Measurements from ENCODE around the gene TGM2. TPM values are rescaled to one million over a fixed set of nuclear protein-coding genes. Genes with fewer than 3 reads are reported as not detected.

TGM2 gene
- polyA plus RNA-seq, 2 of the 4 experiments (the other 2 are of a cell fraction): 173 to 441 TPM

GRCh38 chr20:38173237-38174156 is 8.4 kb upstream of the TGM2 start:
- CTCF ChIA-PET: interaction anchor here (0.6 to 32.6 kb wide), 30 partner anchors 8 to 608 kb away, joined by 3 to 818 read pairs (median 3); partner anchors contain the start of gene TGM2
- Histone ChIP-seq H3K4me3 (no peak overlapping the region), H3K9me3 (no peaks in the 10 kb centered on the region), H3K27ac (peak overlapping the region; percentile 91 to 93), H3K4me1 (peaks cover 58% of the 10 kb centered on the region), H3K4me2 (peak overlapping the region; percentile 70)
- 33% methylated on average over 12 of the region's 14 CpGs for WGBS (ENCODE audit: missing lambda C conversion rate)
- ATAC-seq: peak; percentile 85 to 93
- FAIRE-seq: peak; percentile 84
- DNase-seq (ENCODE audit: low read depth in 1 of 2, low spot score in 1 of 2): peak; percentile 92 to 95
- POLR2A ChIA-PET: interaction anchor here (1.0 to 1.8 kb wide), 4 partner anchors 17 to 48 kb away, joined by 3 to 13 read pairs (median 8); no protein-coding TSS in a partner anchor
- TF ChIP-seq JUN (IDR thresholded peaks at IDR 0.05) (peak; percentile 77 to 81; a peak in 4 of 5 replicates), HES2 (IDR thresholded peaks at IDR 0.05) (no peak), NFE2L2 (conservative IDR thresholded peaks at IDR 0.05; ENCODE audit: low read length) (0 out of 2 replicates have a peak, but pooled peaks have one; percentile 7), CHD4 (IDR thresholded peaks at IDR 0.05; ENCODE audit: borderline replicate concordance) (no peak), CEBPB (IDR thresholded peaks at IDR 0.05) (no peak), SREBF2 (IDR thresholded peaks at IDR 0.05) (no peak), HMGXB4 (CRISPR knock-in tag; IDR thresholded peaks at IDR 0.05; ENCODE audit: borderline replicate concordance) (no peak), NPAS2 (CRISPR knock-in tag; IDR thresholded peaks at IDR 0.05; ENCODE audit: borderline replicate concordance) (no peak), SMC3 (IDR thresholded peaks at IDR 0.05) (peak; percentile 60), POLR2AphosphoS2 (conservative IDR thresholded peaks at IDR 0.05; ENCODE audit: low read length) (no peak), HOXB5 (CRISPR knock-in tag; IDR thresholded peaks at IDR 0.05) (peak; percentile 57; the same call in 1 of the 2 replicates), BCL3 (IDR thresholded peaks at IDR 0.05) (0 out of 3 replicates have a peak, but pooled peaks have one; percentile 48), ZC3H11A (IDR thresholded peaks at IDR 0.05) (no peak), MAFK (IDR thresholded peaks at IDR 0.05; ENCODE audit: partially characterized antibody) (peak; percentile 59), NR3C1 (IDR thresholded peaks at IDR 0.05) (no peak), MYC (IDR thresholded peaks at IDR 0.05; ENCODE audit: borderline replicate concordance, low read length) (peak; percentile 91), FOXS1 (CRISPR knock-in tag; IDR thresholded peaks at IDR 0.05) (no peak), PBX3 (IDR thresholded peaks at IDR 0.05) (no peak), RAD21 (conservative IDR thresholded peaks at IDR 0.05 in 1 of 2, IDR thresholded peaks at IDR 0.05 in 1 of 2) (peak; percentile 58 to 75), KDM1A (IDR thresholded peaks at IDR 0.05; ENCODE audit: low read depth) (peak; percentile 72; the same call in 1 of the 2 replicates), HOXA7 (CRISPR knock-in tag; IDR thresholded peaks at IDR 0.05) (peak; percentile 62; the same call in 1 of the 2 replicates), POLR2A (IDR thresholded peaks at IDR 0.05; ENCODE audit: low read length) (peak; percentile 37; the same call in 1 of the 2 replicates), CBX2 (IDR thresholded peaks at IDR 0.05; ENCODE audit: borderline replicate concordance, low read depth) (no peak), RARB (CRISPR knock-in tag; IDR thresholded peaks at IDR 0.05) (no peak), PHF8 (IDR thresholded peaks at IDR 0.05; ENCODE audit: borderline replicate concordance, low read depth) (no peak), ZSCAN20 (CRISPR knock-in tag; IDR thresholded peaks at IDR 0.05) (no peak), MAZ (IDR thresholded peaks at IDR 0.05; ENCODE audit: borderline replicate concordance, low read depth, low read length) (no peak), RNF2 (IDR thresholded peaks at IDR 0.05; ENCODE audit: borderline replicate concordance, low read depth) (no peak), CBX8 (IDR thresholded peaks at IDR 0.05) (no peak), BHLHE40 (IDR thresholded peaks at IDR 0.05; ENCODE audit: low read depth, low read length) (no peak), MAX (IDR thresholded peaks at IDR 0.05) (peak; percentile 93)
- TF ChIP-seq, protein P1, sequence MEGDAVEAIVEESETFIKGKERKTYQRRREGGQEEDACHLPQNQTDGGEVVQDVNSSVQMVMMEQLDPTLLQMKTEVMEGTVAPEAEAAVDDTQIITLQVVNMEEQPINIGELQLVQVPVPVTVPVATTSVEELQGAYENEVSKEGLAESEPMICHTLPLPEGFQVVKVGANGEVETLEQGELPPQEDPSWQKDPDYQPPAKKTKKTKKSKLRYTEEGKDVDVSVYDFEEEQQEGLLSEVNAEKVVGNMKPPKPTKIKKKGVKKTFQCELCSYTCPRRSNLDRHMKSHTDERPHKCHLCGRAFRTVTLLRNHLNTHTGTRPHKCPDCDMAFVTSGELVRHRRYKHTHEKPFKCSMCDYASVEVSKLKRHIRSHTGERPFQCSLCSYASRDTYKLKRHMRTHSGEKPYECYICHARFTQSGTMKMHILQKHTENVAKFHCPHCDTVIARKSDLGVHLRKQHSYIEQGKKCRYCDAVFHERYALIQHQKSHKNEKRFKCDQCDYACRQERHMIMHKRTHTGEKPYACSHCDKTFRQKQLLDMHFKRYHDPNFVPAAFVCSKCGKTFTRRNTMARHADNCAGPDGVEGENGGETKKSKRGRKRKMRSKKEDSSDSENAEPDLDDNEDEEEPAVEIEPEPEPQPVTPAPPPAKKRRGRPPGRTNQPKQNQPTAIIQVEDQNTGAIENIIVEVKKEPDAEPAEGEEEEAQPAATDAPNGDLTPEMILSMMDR (IDR thresholded peaks at IDR 0.05): peak; percentile 45
- TF ChIP-seq, protein P2, sequence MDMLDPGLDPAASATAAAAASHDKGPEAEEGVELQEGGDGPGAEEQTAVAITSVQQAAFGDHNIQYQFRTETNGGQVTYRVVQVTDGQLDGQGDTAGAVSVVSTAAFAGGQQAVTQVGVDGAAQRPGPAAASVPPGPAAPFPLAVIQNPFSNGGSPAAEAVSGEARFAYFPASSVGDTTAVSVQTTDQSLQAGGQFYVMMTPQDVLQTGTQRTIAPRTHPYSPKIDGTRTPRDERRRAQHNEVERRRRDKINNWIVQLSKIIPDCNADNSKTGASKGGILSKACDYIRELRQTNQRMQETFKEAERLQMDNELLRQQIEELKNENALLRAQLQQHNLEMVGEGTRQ (IDR thresholded peaks at IDR 0.05): peak; percentile 15; the same call in 1 of the 2 replicates
